Cardiac fibroblast (primary cell): Measurements from ENCODE around the gene DBNDD1.

Experiments
- DNase-seq, 2 donors: peaks; one replicate each; pipeline versions ENCODE4 v3.0.0 to v3.0.0-alpha.2; 2010; ENCODE audit warnings: low read depth in 2 of 2
- H3K4me3 ChIP-seq, 2 donors: replicated peaks in 1 of 2; 1 replicate in 1 of 2; 2 replicates in 1 of 2; pipeline ENCODE4 v1.5.1; 2011; ENCODE audit warnings: low read depth in 2 of 2, low read length in 2 of 2, mild to moderate bottlenecking in 2 of 2, moderate library complexity in 1 of 2
- TF ChIP-seq, protein P1 (sequence below): IDR thresholded peaks from one replicate; pipeline ENCODE4 v1.5.1; 2011; ENCODE audit warnings: low read depth, mild to moderate bottlenecking, low read length, inconsistent platforms

DBNDD1 gene

DNA sequence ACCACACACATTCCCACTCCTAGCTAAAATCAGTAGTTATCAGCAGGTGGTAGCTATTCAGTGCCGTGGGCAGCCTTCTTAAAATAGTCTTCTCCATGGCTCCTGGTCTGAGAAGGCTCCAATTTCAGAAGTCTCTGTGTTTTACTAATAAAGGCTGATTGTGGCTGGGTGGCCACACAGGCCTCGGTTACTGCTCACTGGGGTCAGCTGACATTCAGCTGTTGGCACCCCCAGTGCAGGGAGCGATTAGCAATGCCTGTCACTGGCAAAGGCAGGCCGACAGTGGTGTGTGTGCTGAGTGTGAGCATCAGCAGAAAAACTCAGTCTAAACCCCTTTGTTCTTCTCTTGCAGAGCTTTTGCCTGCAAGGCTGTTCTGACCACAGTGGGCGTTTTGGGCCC lies 16.6 kb upstream of the DBNDD1 start:
- TF ChIP-seq, protein P1, sequence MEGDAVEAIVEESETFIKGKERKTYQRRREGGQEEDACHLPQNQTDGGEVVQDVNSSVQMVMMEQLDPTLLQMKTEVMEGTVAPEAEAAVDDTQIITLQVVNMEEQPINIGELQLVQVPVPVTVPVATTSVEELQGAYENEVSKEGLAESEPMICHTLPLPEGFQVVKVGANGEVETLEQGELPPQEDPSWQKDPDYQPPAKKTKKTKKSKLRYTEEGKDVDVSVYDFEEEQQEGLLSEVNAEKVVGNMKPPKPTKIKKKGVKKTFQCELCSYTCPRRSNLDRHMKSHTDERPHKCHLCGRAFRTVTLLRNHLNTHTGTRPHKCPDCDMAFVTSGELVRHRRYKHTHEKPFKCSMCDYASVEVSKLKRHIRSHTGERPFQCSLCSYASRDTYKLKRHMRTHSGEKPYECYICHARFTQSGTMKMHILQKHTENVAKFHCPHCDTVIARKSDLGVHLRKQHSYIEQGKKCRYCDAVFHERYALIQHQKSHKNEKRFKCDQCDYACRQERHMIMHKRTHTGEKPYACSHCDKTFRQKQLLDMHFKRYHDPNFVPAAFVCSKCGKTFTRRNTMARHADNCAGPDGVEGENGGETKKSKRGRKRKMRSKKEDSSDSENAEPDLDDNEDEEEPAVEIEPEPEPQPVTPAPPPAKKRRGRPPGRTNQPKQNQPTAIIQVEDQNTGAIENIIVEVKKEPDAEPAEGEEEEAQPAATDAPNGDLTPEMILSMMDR = no peak
- no peak for DNase-seq
- no peak overlapping the region for H3K4me3 ChIP-seq

- TF ChIP-seq, protein P1 = no peak
- no peak overlapping the region for H3K4me3 ChIP-seq
- DNase-seq = no peak
These were observed 15.2 kb upstream of the DBNDD1 start for GRCh38 chr16:90034504-90034903.

- no peak overlapping the region for H3K4me3 ChIP-seq
- TF ChIP-seq, protein P1 = no peak
- no peak for DNase-seq
These were observed 14.1 kb upstream of the DBNDD1 start for GRCh38 chr16:90033387-90033786.

- DNase-seq = peak; percentile 34 to 51
- TF ChIP-seq, protein P1 = no peak
These were observed 13.5 kb upstream of the DBNDD1 start for GRCh38 chr16:90032674-90033331.

DNA sequence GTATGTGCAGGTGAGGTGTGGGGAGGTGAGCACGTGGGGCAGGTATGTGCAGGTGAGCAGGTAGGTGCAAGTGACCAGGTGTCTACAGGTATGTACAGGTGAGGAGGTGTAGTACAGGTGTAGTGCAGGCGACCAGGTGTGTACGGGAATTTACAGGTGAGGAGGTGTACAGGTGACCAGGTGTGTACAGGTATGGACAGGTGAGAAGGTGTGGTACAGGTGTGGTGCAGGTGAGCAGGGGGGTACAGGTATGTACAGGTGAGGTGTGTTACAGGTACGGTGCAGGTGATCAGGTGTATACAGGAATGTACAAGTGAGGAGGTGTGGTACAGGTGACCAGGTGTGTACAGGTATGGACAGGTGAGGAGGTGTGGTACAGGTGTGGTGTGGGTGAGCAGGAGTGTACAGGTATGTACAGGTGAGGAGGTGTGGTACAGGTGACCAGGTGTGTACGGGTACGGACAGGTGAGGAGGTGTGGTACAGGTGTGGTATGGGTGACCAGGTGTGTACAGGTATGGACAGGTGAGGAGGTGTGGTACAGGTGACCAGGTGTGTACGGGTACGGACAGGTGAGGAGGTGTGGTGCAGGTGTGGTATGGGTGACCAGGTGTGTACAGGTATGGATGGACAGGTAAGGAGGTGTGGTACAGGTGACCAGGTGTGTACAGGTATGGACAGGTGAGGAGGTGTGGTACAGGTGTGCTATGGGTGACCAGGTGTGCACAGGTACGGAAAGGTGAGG lies 12.8 kb upstream of the DBNDD1 start:
- peak; percentile 55 to 63 for DNase-seq
- no peak overlapping the region for H3K4me3 ChIP-seq
- TF ChIP-seq, protein P1 = no peak

More at GRCh38 chr16:90032674-90033331, 13.5 kb upstream of the DBNDD1 start:
- H3K4me3 ChIP-seq = no peak overlapping the region

DNA sequence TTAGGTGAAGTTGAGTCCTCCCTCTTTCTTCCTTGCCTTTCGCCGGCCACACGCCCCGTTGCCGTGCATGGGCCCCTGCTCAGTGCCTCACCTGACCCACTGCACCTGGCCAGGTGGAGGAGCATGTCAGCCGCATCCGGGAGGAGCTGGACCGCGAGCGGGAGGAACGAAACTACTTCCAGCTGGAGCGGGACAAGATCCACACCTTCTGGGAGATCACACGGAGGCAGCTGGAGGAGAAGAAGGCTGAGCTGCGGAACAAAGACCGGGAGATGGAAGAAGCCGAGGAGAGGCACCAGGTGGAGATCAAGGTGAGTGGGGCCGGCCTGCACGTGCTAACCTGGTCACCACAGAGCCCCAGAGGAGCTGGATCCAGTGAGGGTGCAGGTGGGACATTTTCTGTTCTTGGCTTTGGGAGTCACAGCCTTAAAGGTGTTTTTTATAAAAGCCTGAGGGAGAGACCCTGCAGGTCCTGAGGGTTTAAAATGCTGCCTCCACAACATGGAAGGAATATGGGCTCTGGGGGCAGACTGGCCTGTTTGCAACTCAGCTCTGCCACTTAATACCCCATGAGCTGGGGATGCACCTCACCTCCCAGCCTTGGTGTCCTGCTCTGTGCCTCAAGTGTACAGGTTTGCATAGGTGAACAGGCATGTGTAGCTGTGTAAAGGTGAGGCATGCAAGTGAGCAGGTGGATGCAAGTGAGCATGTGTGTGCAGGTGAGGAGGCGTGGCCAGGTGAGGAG lies 12.1 kb upstream of the DBNDD1 start:
- TF ChIP-seq, protein P1 = no peak
- no peak overlapping the region for H3K4me3 ChIP-seq
- peak in 1 of 2 donors; percentile 17 for DNase-seq
